ENCODE data around the gene DYNC2H1.
"Not testable (repeated sequence)": the region's sequence is repeated elsewhere in the genome, so short reads cannot be mapped to it uniquely, and the experiment has no call there.

DYNC2H1 gene

GRCh38 chr11:103294516-103294915 lies 185.3 kb downstream of the DYNC2H1 start:
- no peak for DNase-seq

- no peak for DNase-seq
Measured at GRCh38 chr11:103295704-103296103, 186.5 kb downstream of the DYNC2H1 start.

- DNase-seq: no peak
Measured at GRCh38 chr11:103297900-103298299, 188.7 kb downstream of the DYNC2H1 start.

- DNase-seq: no peak
Measured at GRCh38 chr11:103315248-103315647, 206.0 kb downstream of the DYNC2H1 start.

- no peak for DNase-seq
Measured at GRCh38 chr11:103317118-103317517, 207.9 kb downstream of the DYNC2H1 start.

GRCh38 chr11:103322821-103323220 lies 213.6 kb downstream of the DYNC2H1 start:
- no peak for DNase-seq

GRCh38 chr11:103325686-103326069 lies 216.5 kb downstream of the DYNC2H1 start:
- DNase-seq: no peak

GRCh38 chr11:103326070-103326794 lies 217.0 kb downstream of the DYNC2H1 start:
- peak in 1 of 2 experiments; percentile 13 for DNase-seq

- DNase-seq: no peak
Measured at GRCh38 chr11:103327721-103328120, 218.5 kb downstream of the DYNC2H1 start.

GRCh38 chr11:103332409-103332808 lies 223.2 kb downstream of the DYNC2H1 start:
- DNase-seq: no peak

GRCh38 chr11:103338621-103339484 lies 229.6 kb downstream of the DYNC2H1 start:
- no peak for DNase-seq

- no peak for DNase-seq
Measured at GRCh38 chr11:103339485-103339857, 230.2 kb downstream of the DYNC2H1 start.

- no peak for DNase-seq
Measured at GRCh38 chr11:103340956-103341355, 231.7 kb downstream of the DYNC2H1 start.

GRCh38 chr11:103344886-103345285 lies 235.7 kb downstream of the DYNC2H1 start:
- DNase-seq: no peak

- DNase-seq: no peak
Measured at GRCh38 chr11:103349595-103349994, 240.4 kb downstream of the DYNC2H1 start.

GRCh38 chr11:103354656-103355055 lies 245.4 kb downstream of the DYNC2H1 start:
- no peak for DNase-seq

GRCh38 chr11:103358251-103358650 lies 249.0 kb downstream of the DYNC2H1 start:
- no peak for DNase-seq

- no peak for DNase-seq
Measured at GRCh38 chr11:103359216-103359615, 250.0 kb downstream of the DYNC2H1 start.

- no peak for DNase-seq
Measured at GRCh38 chr11:103364687-103365086, 255.5 kb downstream of the DYNC2H1 start.

- DNase-seq: no peak
Measured at GRCh38 chr11:103367650-103368049, 258.4 kb downstream of the DYNC2H1 start.

GRCh38 chr11:103368145-103368544 lies 258.9 kb downstream of the DYNC2H1 start:
- DNase-seq: no peak

- no peak for DNase-seq
Measured at GRCh38 chr11:103370076-103370475, 260.9 kb downstream of the DYNC2H1 start.

GRCh38 chr11:103372906-103373305 lies 263.7 kb downstream of the DYNC2H1 start:
- no peak for DNase-seq

GRCh38 chr11:103374227-103374626 lies 265.0 kb downstream of the DYNC2H1 start:
- DNase-seq: not testable (repeated sequence)
